Measurements from ENCODE around the gene SIL1.

The SIL1 gene

DNA sequence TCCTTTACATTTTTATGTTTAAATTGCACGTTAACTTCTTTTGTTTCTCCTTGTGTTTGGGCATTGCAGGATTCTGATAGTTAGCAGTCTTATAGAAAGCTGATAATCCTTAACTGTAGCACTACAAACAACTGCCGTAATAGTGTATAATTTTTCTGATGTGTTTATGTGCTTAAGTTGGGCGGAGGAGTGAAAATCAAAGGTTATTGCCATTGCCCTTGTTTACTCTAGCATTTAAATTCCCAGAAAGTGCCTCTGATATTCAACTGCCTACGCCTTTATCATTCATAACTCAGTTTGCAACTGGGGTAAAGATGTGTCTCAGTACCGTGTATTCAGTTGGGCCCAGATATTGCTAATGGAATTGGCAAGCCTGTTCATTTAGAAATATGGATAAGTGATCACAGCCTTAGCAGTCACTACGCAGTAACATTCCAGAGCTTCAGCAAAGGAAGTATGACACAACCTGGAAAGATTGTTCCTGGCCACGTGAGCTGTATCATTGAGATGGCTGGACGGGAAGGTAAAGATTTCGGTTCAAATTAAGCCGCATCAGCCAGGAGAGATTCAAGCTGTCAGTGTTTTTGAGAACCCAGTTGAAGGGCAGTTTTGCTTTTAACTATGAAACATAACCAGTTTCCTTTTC is 294.9 kb downstream of the SIL1 start:
- no peak for DNase-seq

DNA sequence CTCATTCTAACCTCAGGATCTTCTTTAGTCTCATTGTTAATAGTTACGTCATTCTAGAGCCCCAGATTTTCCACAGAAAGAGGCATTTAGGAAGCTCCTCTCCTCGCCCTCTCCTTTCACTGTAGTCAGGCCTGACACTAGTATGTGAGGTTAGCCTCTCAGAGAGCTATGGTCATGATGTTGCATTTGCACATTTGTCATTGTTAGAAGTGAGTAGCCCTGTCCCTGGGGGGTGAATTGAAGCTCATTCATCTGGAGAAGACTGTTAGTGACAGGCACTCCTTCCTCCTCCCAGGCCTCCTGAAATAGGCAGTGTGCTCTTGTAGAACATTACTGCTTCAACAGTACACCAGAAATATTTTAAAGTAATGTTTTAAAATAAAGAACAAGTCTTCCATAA is 296.5 kb downstream of the SIL1 start:
- DNase-seq, result no peak

DNA sequence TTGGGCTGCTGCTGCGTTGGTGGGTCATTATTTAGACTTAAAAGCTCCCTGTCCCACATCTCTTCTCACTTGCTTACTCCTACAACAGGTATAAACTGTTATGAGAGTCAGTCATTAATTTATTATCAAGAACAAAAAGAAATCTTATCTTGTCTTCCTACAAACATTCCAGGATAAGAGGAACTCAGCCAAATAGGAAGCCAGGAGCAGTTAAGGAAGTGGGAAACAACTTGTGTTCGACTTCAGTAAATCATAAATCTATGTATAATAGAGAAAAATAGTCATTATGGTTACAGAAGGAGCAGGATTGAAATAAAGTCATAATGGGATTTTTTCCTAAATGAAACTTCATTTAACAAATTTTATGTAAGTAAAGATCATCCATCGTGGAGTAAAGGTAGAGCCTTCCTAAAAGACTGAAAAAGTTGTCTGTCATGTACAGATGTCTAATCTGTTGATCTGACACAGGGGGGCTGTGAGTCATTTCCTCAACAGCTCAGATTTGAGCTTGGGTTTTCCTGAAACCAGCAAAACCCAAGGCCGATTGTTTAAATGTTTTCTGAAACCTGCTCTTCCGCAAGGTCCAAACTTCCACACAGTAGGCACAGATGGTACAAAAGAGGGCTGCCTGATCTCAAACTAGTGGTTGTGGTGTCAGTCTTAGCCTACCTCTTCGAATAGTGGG is 297.7 kb downstream of the SIL1 start:
- DNase-seq, result no peak

DNA sequence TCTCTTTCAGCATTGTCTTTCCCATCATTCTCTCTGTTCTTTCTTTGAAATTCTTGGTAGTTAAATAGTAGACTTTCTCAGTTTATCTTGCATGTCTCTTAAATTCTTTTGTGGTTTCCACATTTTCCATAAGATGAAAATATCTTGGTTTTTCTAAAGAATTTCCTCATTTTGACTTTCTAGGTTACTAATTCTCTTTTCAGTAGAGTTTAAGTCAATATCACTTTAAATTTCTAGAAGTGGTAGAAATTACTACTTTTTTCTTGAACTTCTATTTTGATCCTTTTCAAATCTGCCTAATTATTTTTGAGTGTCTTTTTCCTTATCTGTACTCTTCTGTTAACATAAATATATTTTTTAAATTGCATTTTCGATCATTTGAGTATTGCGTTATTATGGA is 299.4 kb downstream of the SIL1 start:
- DNase-seq, result no peak

DNA sequence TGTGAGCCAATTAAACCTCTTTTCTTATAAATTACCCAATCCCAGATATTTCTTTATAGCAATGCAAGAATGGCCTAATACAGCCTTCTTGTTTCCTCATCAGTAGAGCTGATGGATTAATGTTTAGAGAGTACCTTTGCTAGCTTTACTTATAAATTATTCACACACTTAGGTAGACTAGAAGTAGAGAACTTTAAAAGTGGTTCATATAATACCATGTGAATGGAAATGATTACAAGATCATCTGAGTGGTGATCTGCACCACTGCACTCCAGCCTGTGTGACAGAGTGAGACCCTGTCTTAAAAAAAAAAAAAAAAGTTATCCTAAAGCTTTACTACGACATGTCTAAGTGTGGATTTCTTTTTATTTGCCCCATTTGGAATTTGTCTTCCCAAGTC is 299.9 kb downstream of the SIL1 start:
- DNase-seq, result no peak

Data from DMS53 (cell line).